Measurements from ENCODE around the gene ISG15.
"Not testable (repeated sequence)": the region's sequence is repeated elsewhere in the genome, so short reads cannot be mapped to it uniquely, and the experiment has no call there.

Gene ISG15

DNA sequence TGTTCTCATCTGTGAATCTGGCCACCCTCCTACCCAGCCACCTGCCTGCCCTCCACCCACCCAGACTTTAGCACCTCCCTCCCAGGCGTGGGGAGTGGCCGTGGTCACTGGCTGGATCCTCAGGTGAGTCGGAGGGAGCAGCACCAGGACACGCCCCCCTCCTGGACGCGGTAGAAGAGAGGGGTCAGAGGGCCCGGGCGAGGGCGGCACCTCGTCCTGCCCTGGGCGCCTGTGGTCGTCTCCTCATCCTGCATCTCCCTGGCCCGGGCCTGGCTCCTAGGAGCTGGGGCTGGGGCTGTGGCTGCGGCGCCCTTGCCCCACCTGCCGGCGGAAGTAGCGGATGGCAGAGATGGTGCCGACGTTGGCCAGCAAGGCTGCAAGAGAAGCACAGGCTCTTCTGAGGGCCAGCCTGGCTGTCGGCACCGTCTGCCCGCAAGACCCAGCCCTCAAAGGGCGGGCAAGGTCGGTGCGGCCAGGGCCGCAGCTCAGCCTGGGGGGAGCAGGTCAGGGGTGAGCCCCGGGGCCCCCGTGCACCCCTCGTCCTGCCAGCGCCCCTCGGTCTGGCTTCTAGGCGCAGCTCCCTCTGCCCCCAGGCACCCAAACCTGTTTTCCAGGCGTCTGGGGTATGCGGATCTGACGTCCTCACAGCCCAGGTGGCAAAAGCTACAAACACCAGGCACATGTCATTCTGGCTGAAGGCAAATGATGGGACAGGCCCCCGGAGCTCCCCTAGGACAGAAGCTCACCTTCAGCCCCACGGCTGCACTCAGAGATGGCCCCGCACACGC is 37.2 kb upstream of the ISG15 start:
- ATAC-seq (ENCODE audit: low read depth), result peak; percentile 86
- no peaks in the 10 kb centered on the region for H3K27me3 ChIP-seq (ENCODE audit: insufficient read depth, poor library complexity, severe bottlenecking)
- TF ChIP-seq, protein P1, sequence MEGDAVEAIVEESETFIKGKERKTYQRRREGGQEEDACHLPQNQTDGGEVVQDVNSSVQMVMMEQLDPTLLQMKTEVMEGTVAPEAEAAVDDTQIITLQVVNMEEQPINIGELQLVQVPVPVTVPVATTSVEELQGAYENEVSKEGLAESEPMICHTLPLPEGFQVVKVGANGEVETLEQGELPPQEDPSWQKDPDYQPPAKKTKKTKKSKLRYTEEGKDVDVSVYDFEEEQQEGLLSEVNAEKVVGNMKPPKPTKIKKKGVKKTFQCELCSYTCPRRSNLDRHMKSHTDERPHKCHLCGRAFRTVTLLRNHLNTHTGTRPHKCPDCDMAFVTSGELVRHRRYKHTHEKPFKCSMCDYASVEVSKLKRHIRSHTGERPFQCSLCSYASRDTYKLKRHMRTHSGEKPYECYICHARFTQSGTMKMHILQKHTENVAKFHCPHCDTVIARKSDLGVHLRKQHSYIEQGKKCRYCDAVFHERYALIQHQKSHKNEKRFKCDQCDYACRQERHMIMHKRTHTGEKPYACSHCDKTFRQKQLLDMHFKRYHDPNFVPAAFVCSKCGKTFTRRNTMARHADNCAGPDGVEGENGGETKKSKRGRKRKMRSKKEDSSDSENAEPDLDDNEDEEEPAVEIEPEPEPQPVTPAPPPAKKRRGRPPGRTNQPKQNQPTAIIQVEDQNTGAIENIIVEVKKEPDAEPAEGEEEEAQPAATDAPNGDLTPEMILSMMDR (IDR thresholded peaks at IDR 0.05; ENCODE audit: poor library complexity, severe bottlenecking), result peak; percentile 79
- peak overlapping the region; percentile 29 for H3K4me3 ChIP-seq (ENCODE audit: severe bottlenecking)
- H3K4me1 ChIP-seq (ENCODE audit: insufficient read depth, poor library complexity, severe bottlenecking), result no peaks in the 10 kb centered on the region
- no peak for DNase-seq (ENCODE audit: low spot score)
- no peaks in the 10 kb centered on the region for H3K9me3 ChIP-seq (ENCODE audit: severe bottlenecking)
- H3K36me3 ChIP-seq (ENCODE audit: low read depth), result no peaks in the 10 kb centered on the region
- H3K27ac ChIP-seq (ENCODE audit: poor library complexity, severe bottlenecking), result peak overlapping the region; percentile 52

DNA sequence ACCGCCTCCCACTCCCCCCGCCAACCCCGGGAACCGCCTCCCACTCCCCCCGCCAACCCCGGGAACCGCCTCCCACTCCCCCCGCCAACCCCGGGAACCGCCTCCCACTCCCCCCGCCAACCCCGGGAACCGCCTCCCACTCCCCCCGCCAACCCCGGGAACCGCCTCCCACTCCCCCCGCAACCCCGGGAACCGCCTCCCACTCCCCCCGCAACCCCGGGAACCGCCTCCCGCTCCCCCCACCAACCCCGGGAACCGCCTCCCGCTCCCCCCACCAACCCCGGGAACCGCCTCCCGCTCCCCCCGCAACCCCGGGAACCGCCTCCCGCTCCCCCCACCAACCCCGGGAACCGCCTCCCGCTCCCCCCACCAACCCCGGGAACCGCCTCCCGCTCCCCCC is 36.5 kb upstream of the ISG15 start:
- H3K4me3 ChIP-seq (ENCODE audit: severe bottlenecking); H3K27me3 ChIP-seq (ENCODE audit: insufficient read depth, poor library complexity, severe bottlenecking); ATAC-seq (ENCODE audit: low read depth); H3K9me3 ChIP-seq (ENCODE audit: severe bottlenecking); H3K36me3 ChIP-seq (ENCODE audit: low read depth); H3K27ac ChIP-seq (ENCODE audit: poor library complexity, severe bottlenecking); DNase-seq (ENCODE audit: low spot score); H3K4me1 ChIP-seq (ENCODE audit: insufficient read depth, poor library complexity, severe bottlenecking): not testable (repeated sequence)

DNA sequence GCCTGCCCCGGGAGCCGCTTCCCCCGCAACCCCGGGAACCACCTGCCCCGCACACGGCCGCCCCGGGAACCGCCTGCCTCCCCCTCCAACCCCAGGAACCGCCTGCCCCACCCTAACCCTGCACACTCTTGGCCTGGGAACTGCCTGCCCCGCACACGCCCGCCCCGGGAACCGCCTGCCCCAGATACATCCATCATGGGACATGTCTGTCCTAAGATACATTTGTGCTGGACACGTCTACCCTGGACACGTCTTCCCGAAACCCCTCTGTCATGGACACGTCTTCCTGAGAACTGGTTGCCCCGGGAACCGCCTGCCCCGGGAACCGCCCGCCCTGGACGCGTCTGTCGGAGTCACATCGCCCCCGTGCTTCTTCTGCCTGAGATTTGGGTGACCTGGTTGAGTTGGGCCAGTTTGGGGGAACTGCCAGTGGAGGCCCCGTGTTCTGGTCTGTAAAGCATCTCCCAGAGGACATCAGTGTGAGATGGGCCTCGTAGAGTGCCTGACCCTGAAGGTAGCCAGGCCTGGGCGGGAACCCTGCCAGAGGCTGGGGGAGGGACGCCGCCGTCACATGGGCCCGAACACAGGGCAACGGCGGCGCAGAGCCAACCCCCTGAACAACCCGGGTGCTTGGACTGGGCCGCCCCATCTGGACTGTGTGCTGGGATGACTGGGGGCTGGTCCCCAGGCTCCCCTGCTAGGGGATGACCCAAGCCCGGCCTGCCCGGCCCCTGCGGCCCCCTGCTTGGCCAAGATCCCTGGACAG is 35.0 kb upstream of the ISG15 start:
- Histone ChIP-seq H3K36me3 (ENCODE audit: low read depth) (no peaks in the 10 kb centered on the region), H3K27ac (ENCODE audit: poor library complexity, severe bottlenecking) (no peak overlapping the region), H3K9me3 (ENCODE audit: severe bottlenecking) (no peaks in the 10 kb centered on the region), H3K27me3 (ENCODE audit: insufficient read depth, poor library complexity, severe bottlenecking) (peaks cover under 1% of the 10 kb centered on the region), H3K4me3 (ENCODE audit: severe bottlenecking) (no peak overlapping the region), H3K4me1 (ENCODE audit: insufficient read depth, poor library complexity, severe bottlenecking) (no peaks in the 10 kb centered on the region)
- TF ChIP-seq, protein P1 (IDR thresholded peaks at IDR 0.05; ENCODE audit: poor library complexity, severe bottlenecking), result no peak
- DNase-seq (ENCODE audit: low spot score), result no peak
- no peak for ATAC-seq (ENCODE audit: low read depth)

DNA sequence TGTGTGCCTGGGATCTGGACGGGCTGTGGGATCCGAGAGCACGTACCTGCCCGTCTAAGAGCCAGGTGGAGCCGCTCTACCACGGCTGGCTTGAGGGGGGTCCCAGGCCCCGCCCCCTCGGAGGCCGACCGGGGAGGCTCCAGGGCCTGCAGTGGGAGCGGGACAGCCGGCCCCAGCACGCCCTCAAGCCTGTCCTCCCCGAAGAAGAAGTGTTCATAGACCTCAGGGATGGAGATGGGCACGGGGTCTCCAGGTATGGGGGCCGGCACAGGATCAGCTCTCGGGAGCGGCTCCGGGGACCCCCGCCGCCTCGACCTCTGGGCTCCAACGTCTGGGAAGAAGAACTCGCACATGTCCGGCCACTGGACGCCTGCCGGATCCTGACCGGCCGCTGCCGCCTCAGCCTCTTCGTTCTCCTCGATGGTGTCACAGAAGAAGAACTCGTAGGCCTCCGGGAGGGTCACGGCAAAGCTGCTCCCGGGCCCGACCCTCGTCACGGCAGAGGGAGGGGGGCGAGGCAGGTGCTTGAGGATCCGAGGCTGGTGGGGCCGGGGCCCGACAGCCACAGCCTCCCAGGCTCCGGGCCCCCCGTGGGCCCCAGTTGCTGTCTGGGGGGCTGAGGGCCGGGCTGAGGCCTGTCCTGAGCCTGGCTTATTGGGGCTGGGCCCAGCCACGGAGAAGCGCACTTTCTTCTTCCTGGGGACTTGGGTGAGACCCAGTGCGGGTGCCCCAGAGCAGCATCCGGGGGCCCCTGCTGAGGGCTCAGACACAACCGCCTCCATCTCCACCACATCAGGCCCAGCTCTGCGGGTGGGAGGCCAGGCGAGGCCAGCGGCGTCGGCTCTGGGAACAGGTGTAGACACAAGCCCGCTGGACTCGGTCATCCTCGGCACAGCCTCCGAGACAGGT is 34.2 kb upstream of the ISG15 start:
- no peaks in the 10 kb centered on the region for H3K4me1 ChIP-seq (ENCODE audit: insufficient read depth, poor library complexity, severe bottlenecking)
- TF ChIP-seq, protein P1 (IDR thresholded peaks at IDR 0.05; ENCODE audit: poor library complexity, severe bottlenecking), result no peak
- H3K36me3 ChIP-seq (ENCODE audit: low read depth), result no peaks in the 10 kb centered on the region
- no peak for ATAC-seq (ENCODE audit: low read depth)
- no peak for DNase-seq (ENCODE audit: low spot score)
- no peak overlapping the region for H3K27ac ChIP-seq (ENCODE audit: poor library complexity, severe bottlenecking)
- H3K4me3 ChIP-seq (ENCODE audit: severe bottlenecking), result no peak overlapping the region
- H3K9me3 ChIP-seq (ENCODE audit: severe bottlenecking), result no peaks in the 10 kb centered on the region
- H3K27me3 ChIP-seq (ENCODE audit: insufficient read depth, poor library complexity, severe bottlenecking), result peaks cover 5% of the 10 kb centered on the region

DNA sequence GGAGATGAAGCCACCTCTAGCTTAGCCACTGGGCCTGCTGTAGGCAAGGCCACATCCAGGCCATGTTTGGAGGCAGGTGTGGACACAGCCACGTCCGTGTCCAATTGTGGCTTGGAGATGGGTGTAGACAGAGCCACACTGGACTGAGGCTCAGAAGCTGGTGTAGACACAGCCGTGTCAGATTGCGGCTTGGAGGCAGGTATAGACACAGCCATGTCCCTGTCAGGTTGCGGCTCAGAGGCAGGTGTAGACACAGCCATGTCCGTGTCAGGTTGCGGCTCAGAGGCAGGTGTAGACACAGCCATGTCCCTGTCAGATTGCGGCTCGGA is 33.6 kb upstream of the ISG15 start:
- TF ChIP-seq, protein P1 (IDR thresholded peaks at IDR 0.05; ENCODE audit: poor library complexity, severe bottlenecking), result no peak
- no peak for ATAC-seq (ENCODE audit: low read depth)
- no peak for DNase-seq (ENCODE audit: low spot score)
- Histone ChIP-seq H3K9me3 (ENCODE audit: severe bottlenecking) (no peaks in the 10 kb centered on the region), H3K27ac (ENCODE audit: poor library complexity, severe bottlenecking) (no peak overlapping the region), H3K4me3 (ENCODE audit: severe bottlenecking) (no peak overlapping the region), H3K36me3 (ENCODE audit: low read depth) (no peaks in the 10 kb centered on the region), H3K4me1 (ENCODE audit: insufficient read depth, poor library complexity, severe bottlenecking) (no peaks in the 10 kb centered on the region), H3K27me3 (ENCODE audit: insufficient read depth, poor library complexity, severe bottlenecking) (peaks cover 5% of the 10 kb centered on the region)

All from RWPE2 (cell line).